Prostate gland (tissue), 2 donors: ENCODE measurements around the gene SOWAHD.

ENCODE experiments used
- POLR2A ChIP-seq: fragments of 450-650 bp; IDR thresholded peaks from one replicate; pipeline ENCODE4 v1.6.1; 2016; ENCODE audit warnings: antibody characterized with exemption, mild to moderate bottlenecking
- POLR2AphosphoS5 ChIP-seq: sonication (generic); formaldehyde crosslinking; IDR thresholded peaks from one replicate; pipeline ENCODE4 v1.6.1; 2017; ENCODE audit warnings: antibody characterized with exemption
- TF ChIP-seq, protein P1 (sequence below), 4 experiments: fragments of 200-600 bp in 2 of 4; fragments of 450-650 bp in 2 of 4; sonication (generic) in 2 of 4; IDR thresholded peaks; 1 replicate in 3 of 4; 2 replicates in 1 of 4; pipeline ENCODE4 v1.5.1; 2016 to 2019; ENCODE audit warnings: antibody characterized with exemption in 4 of 4, mild to moderate bottlenecking in 2 of 4, moderate library complexity in 2 of 4

DNA sequence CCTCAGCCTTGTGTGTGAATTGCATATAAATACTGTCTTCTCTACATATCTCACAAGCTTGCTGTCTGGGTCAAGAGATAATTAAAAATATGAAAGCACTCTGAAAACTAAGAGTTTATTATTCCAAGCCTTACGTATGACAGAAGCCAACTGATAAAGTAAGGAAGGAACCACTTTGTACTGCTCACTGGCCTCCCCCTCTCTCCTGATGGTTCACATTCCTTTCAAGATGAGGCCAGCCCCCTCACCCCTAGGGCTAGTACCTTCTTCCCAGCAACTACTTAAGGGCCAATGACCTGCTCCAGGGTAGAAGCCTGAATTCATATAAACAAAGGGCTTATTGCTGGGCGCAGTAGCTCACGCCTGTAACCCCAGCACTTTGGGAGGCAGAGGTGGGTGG is 5.4 kb upstream of the SOWAHD start:
- TF ChIP-seq, protein P1, sequence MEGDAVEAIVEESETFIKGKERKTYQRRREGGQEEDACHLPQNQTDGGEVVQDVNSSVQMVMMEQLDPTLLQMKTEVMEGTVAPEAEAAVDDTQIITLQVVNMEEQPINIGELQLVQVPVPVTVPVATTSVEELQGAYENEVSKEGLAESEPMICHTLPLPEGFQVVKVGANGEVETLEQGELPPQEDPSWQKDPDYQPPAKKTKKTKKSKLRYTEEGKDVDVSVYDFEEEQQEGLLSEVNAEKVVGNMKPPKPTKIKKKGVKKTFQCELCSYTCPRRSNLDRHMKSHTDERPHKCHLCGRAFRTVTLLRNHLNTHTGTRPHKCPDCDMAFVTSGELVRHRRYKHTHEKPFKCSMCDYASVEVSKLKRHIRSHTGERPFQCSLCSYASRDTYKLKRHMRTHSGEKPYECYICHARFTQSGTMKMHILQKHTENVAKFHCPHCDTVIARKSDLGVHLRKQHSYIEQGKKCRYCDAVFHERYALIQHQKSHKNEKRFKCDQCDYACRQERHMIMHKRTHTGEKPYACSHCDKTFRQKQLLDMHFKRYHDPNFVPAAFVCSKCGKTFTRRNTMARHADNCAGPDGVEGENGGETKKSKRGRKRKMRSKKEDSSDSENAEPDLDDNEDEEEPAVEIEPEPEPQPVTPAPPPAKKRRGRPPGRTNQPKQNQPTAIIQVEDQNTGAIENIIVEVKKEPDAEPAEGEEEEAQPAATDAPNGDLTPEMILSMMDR (IDR thresholded peaks at IDR 0.05), result no peak
- TF ChIP-seq POLR2AphosphoS5, result no peak
- TF ChIP-seq POLR2A, result no peak
